GM12864 (cell line): ENCODE data around the gene DDX42.

Experiments used
- DNase-seq: peaks from one replicate; pipeline ENCODE4 v3.0.0-alpha.2; 2011; ENCODE audit warnings: low read depth
- H3K4me3 ChIP-seq: 2 replicates; pipeline ENCODE4 v1.5.1; 2011; ENCODE audit warnings: mild to moderate bottlenecking, low read depth, low read length, control low read depth
- TF ChIP-seq, protein P1 (sequence below): IDR thresholded peaks from 2 replicates; pipeline ENCODE4 v1.5.1; 2011; ENCODE audit warnings: low read depth, mild to moderate bottlenecking, moderate library complexity, low read length, control low read depth, inconsistent platforms; ENCODE audit errors: missing control alignments

The DDX42 gene

DNA sequence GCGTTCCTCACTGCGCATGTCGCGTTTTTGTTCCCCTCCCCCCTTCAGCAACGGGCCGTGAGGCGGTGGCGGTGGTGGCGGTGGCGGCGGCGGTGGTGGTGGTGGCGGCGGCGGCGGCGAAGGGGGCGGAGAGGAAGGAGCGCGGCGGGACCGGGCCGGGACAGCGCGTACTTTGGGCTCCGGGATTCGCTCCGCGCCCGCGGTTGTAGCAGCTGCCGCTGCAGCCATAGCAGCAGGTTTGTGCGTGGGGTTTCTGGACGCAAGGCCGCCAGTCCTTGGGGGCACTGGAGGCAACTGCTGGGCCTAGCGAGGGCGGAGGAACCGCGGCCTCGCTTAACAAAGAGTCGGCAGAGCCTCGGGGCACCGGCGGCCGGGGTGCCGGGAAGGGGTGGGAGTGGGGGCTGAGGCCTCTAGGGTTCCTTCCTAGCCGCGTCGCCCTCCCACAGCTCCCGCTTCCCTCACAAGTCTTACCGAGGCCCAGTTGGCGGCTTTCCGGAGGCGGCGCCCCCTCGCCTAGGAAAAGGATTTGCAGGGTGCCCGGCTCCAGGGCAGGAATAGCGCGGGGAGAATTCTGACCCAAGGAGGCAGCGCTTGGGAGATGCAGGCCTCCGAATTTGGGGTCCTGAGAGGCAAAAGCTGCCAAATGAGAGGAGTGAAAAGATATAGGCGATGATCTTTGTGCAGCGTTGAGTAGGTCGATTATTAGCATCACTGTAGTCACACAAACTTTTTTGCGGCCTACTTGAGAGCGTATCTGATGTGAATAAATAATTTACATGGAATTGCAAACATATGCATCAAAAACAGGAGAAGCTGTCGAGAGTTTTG lies at the start of gene DDX42:
TSS of gene DDX42 (plus strand) at position 30 of the 828 bp plus-strand sequence. CDS start 12,880 bp downstream, outside the sequence.
- DNase-seq, result no peak
- TF ChIP-seq, protein P1, sequence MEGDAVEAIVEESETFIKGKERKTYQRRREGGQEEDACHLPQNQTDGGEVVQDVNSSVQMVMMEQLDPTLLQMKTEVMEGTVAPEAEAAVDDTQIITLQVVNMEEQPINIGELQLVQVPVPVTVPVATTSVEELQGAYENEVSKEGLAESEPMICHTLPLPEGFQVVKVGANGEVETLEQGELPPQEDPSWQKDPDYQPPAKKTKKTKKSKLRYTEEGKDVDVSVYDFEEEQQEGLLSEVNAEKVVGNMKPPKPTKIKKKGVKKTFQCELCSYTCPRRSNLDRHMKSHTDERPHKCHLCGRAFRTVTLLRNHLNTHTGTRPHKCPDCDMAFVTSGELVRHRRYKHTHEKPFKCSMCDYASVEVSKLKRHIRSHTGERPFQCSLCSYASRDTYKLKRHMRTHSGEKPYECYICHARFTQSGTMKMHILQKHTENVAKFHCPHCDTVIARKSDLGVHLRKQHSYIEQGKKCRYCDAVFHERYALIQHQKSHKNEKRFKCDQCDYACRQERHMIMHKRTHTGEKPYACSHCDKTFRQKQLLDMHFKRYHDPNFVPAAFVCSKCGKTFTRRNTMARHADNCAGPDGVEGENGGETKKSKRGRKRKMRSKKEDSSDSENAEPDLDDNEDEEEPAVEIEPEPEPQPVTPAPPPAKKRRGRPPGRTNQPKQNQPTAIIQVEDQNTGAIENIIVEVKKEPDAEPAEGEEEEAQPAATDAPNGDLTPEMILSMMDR, result no peak
- H3K4me3 ChIP-seq, result peak within 1 kb of the TSS; percentile 97

DNA sequence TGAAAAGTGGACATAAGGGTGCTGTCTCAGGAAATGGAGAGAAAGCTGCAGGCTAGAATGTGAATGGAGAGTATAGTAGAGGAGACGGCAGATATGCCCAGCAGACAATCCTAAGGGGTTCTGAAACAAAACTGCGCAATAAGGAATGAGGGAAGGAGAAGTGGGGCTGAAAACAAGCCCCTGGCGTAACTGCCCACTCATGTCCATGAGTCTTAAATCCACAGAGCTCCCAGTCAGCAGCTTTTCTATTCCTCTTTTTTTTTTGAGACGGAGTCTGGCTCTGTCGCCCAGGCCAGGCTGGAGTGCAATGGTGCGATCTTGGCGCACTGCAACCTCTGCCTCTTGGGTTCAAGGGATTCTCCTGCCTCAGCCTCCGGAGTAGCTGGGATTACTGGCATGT lies 38.3 kb upstream of the DDX42 start:
- TF ChIP-seq, protein P1, result no peak
- no peak for DNase-seq
- H3K4me3 ChIP-seq, result no peak overlapping the region

GRCh38 chr17:63740464-63741142 lies 33.4 kb upstream of the DDX42 start:
- TF ChIP-seq, protein P1, result no peak
- DNase-seq, result no peak
- H3K4me3 ChIP-seq, result peak overlapping the region; percentile 66

DNA sequence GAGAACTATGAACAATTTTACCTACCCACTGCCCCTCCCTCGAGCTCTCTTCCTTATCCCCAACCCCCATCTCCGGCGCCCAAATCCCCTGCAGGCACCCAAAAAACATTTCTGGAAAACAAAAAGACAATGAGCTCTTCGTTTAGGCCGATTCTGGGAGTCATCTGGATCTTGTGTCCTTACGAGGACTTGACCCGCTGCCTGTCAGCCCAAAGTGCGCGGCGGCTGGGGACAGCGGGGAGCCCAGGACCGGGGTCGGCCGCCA lies 32.9 kb upstream of the DDX42 start:
- TF ChIP-seq, protein P1, result no peak
- peak overlapping the region; percentile 66 for H3K4me3 ChIP-seq
- DNase-seq, result no peak

- TF ChIP-seq, protein P1, result no peak
- peak; percentile 97 for DNase-seq
- peak within 1 kb of the TSS; percentile 66 for H3K4me3 ChIP-seq
These were observed 32.4 kb upstream of the DDX42 start, which contains the start of gene STRADA for GRCh38 chr17:63741408-63742173. Gene STRADA (minus strand): TSS chr17:63741799. CDS start chr17:63728369, 13,430 bp downstream.

- H3K4me3 ChIP-seq, result no peak overlapping the region
- no peak for DNase-seq
- TF ChIP-seq, protein P1, result no peak
These were observed 22.2 kb upstream of the DDX42 start for GRCh38 chr17:63751806-63752205.
